Gastroesophageal sphincter (tissue), 4 donors: ENCODE results near the gene PSMF1. TPM values are rescaled to one million over a fixed set of nuclear protein-coding genes. Genes with fewer than 3 reads are reported as not detected.

ENCODE experiments used
- ATAC-seq: fragments of 150-250 bp; one replicate; pipeline ENCODE4 v1.9.1; 2016; ENCODE audit warnings: mild to moderate bottlenecking, moderate library complexity
- H3K27ac ChIP-seq, 4 donors: fragments of 200-600 bp; sonication (generic) in 3 of 4; 1 replicate in 3 of 4; 2 replicates in 1 of 4; pipeline ENCODE4 v1.5.1; 2016 to 2019
- H3K27me3 ChIP-seq: fragments of 200-600 bp; sonication (generic); one replicate; pipeline ENCODE4 v1.5.1; 2019
- H3K36me3 ChIP-seq, 2 donors: fragments of 200-600 bp; sonication (generic); one replicate each; pipeline ENCODE4 v1.5.1; 2019; ENCODE audit warnings: control low read depth in 1 of 2
- H3K4me1 ChIP-seq, 3 donors: fragments of 200-600 bp; sonication (generic); 1 replicate in 2 of 3; 2 replicates in 1 of 3; pipeline ENCODE4 v1.5.1; 2016 to 2019; ENCODE audit warnings: control low read depth in 2 of 3
- H3K4me3 ChIP-seq, 2 donors: fragments of 200-600 bp; sonication (generic); one replicate each; pipeline ENCODE4 v1.5.1; 2019; ENCODE audit warnings: mild to moderate bottlenecking in 1 of 2, moderate library complexity in 1 of 2
- H3K9me3 ChIP-seq, 3 donors: fragments of 200-600 bp; sonication (generic); one replicate each; pipeline ENCODE4 v1.5.1; 2017 to 2019; ENCODE audit warnings: control low read depth in 2 of 3
- CTCF ChIP-seq, 4 experiments: fragments of 200-600 bp in 2 of 4; fragments of 450-650 bp in 2 of 4; sonication (generic) in 1 of 4; IDR thresholded peaks; one replicate each; pipeline ENCODE4 v1.5.1; 2017 to 2019; ENCODE audit warnings: antibody characterized with exemption in 4 of 4, mild to moderate bottlenecking in 2 of 4, moderate library complexity in 2 of 4
- EP300 ChIP-seq: sonication (generic); formaldehyde crosslinking; IDR thresholded peaks from one replicate; pipeline ENCODE4 v1.6.1; 2017; ENCODE audit warnings: antibody characterized with exemption, mild to moderate bottlenecking
- POLR2A ChIP-seq, 2 donors: fragments of 450-650 bp; IDR thresholded peaks; one replicate each; pipeline ENCODE4 v1.6.1; 2017; ENCODE audit warnings: antibody characterized with exemption in 2 of 2, mild to moderate bottlenecking in 2 of 2, moderate library complexity in 1 of 2
- POLR2AphosphoS5 ChIP-seq: sonication (generic); formaldehyde crosslinking; IDR thresholded peaks from one replicate; pipeline ENCODE4 v1.6.1; 2017; ENCODE audit warnings: antibody characterized with exemption
- WGBS, 2 donors: methylation state at CpG; one replicate each; pipeline ENCODE4 v1.1.5; 2018; ENCODE audit warnings: low coverage in 1 of 2; 5-methylcytosine and 5-hydroxymethylcytosine counted together
- total RNA-seq, 4 donors: library from RNA; depleted of rRNA; stranded (reverse); fragments of >200 nt; gene quantifications; one replicate each; pipeline ENCODE4 v1.1.0, GENCODE V29; 2016

Gene PSMF1
- total RNA-seq, 4 donors from 2014 or later, result 99.6 to 118 (median 116) TPM

DNA sequence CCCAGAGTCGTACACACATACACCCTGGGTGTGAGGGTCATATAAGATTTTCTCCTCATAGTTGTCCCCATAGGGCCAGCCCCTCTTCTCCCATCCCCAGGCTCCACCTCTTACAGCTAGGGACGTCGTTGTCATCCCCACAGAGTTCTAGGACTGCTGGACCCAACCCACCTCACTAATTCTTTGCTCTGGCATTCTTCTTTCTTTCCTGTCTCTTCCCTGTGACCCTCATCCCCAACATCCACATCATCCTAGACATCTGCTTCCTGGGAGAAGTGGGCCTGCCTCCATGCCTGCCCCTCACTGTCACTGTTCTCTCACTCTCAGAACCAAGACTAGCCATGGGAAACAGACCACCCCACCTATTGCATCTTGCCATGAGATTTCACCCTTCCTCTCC lies 1.1 kb downstream of the PSMF1 start:
- H3K9me3 ChIP-seq, result no peaks in the 10 kb centered on the region
- H3K36me3 ChIP-seq, result peaks cover 0 to 29% of the 10 kb centered on the region in 2 donors
- TF ChIP-seq POLR2A (IDR thresholded peaks at IDR 0.05) (no peak), CTCF (IDR thresholded peaks at IDR 0.05) (no peak), POLR2AphosphoS5 (no peak), EP300 (no peak)
- peak overlapping the region in 2 of 4 donors; percentile 83 to 88 for H3K27ac ChIP-seq
- WGBS, 2 donors, result 0 to 27% methylated on average over 1 to 3 of the region's 3 CpGs
- ATAC-seq, result no peak
- H3K4me3 ChIP-seq, result peak overlapping the region; percentile 76 to 99
- H3K27me3 ChIP-seq, result no peaks in the 10 kb centered on the region
- H3K4me1 ChIP-seq, result peaks cover 6 to 70% (median 28%) of the 10 kb centered on the region in 3 donors

GRCh38 chr20:1121429-1121828 lies 3.0 kb downstream of the PSMF1 start:
- H3K4me1 ChIP-seq, result peaks cover 6 to 74% (median 28%) of the 10 kb centered on the region in 3 donors
- H3K9me3 ChIP-seq, result no peaks in the 10 kb centered on the region
- H3K4me3 ChIP-seq, result no peak overlapping the region
- H3K36me3 ChIP-seq, result peaks cover 3 to 45% of the 10 kb centered on the region in 2 donors
- H3K27ac ChIP-seq, result peak overlapping the region in 1 of 4 donors; percentile 48
- H3K27me3 ChIP-seq, result no peaks in the 10 kb centered on the region
- ATAC-seq, result no peak
- no peak for TF ChIP-seq CTCF (IDR thresholded peaks at IDR 0.05)
- TF ChIP-seq POLR2A (IDR thresholded peaks at IDR 0.05), result no peak
- no peak for TF ChIP-seq POLR2AphosphoS5
- no peak for TF ChIP-seq EP300
- 60% methylated on average over 1 of the region's 1 CpG; no CpG with 5 or more reads in 1 of the 2 donors for WGBS, 2 donors

DNA sequence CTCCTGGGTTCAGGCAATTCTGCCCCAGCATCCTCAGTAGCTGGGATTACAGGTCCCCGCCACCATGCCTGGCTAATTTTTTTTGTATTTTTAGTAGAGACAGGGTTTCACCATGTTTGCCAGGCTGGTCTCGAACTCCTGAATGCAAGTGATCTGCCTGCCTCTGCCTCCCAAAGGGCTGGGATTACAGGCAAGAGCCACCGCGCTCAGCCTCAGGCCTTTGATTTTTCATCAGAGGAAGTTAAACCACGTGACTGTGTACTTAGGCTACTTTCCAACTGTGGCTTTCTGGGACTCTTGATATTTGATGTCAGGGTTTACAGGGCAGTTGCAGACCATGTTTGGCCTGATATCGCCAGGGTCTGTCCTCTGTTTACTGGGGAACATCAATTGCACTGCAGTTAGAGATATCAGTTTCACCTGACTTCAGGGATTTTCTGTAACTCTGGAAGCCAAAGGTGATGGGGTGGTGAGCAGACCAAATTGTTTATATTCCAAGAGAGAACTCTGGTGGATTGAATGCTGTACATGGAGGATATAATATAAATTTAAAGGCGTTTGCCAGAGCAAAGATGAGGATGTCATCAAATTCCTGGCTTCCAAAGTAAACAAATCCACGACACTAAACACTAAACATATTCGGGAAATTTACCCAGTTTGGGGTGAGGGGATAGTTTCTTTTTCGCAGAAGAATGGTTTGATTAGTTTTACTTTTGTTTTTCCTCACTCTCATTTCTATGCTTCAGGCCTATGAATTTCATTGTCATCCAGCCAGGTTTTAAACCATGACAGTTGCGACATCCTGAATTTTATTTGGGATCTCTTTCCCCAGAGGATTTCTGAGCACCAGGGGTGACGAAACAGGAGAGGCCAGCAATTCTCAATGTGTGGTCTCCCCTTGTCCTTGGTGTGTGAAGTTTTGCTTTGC lies 4.2 kb downstream of the PSMF1 start:
- WGBS, 2 donors, result 52 to 58% methylated on average over 11 to 12 of the region's 12 CpGs

GRCh38 chr20:1123666-1124065 lies 5.3 kb downstream of the PSMF1 start:
- Histone ChIP-seq H3K9me3 (no peaks in the 10 kb centered on the region), H3K27ac (no peak overlapping the region), H3K4me3 (no peak overlapping the region), H3K4me1 (peaks cover 6 to 63% (median 28%) of the 10 kb centered on the region in 3 donors), H3K27me3 (no peaks in the 10 kb centered on the region), H3K36me3 (peaks cover 3 to 67% of the 10 kb centered on the region in 2 donors)
- TF ChIP-seq POLR2AphosphoS5 (no peak), EP300 (no peak), POLR2A (IDR thresholded peaks at IDR 0.05) (no peak), CTCF (IDR thresholded peaks at IDR 0.05) (no peak)
- ATAC-seq, result no peak
- 83 to 88% methylated on average over 3 of the region's 3 CpGs for WGBS, 2 donors

More for the DNA sequence above, 4.2 kb downstream of the PSMF1 start:
- Histone ChIP-seq H3K9me3 (no peaks in the 10 kb centered on the region), H3K4me3 (no peak overlapping the region), H3K27ac (peak overlapping the region in 3 of 4 donors; percentile 18 to 48 (median 21)), H3K27me3 (no peaks in the 10 kb centered on the region), H3K36me3 (peaks cover 3 to 57% of the 10 kb centered on the region in 2 donors), H3K4me1 (peaks cover 6 to 68% (median 28%) of the 10 kb centered on the region in 3 donors)
- TF ChIP-seq POLR2A (IDR thresholded peaks at IDR 0.05), result no peak
- TF ChIP-seq EP300, result no peak
- no peak for TF ChIP-seq POLR2AphosphoS5
- no peak for TF ChIP-seq CTCF (IDR thresholded peaks at IDR 0.05)
- no peak for ATAC-seq
